Naive thymus-derived CD4-positive, alpha-beta T cell (primary cell): Measurements from ENCODE around the gene AP3B1. TPM values are rescaled to one million over a fixed set of nuclear protein-coding genes. Genes with fewer than 3 reads are reported as not detected.

Experiments used
- ATAC-seq: fragments of 150-1000 bp; cut with Tn5 transposase; 2 replicates; pipeline ENCODE4 v1.10.0; 2021; ENCODE audit warnings: mild to moderate bottlenecking, moderate library complexity
- CTCF ChIA-PET: fragments of 350-600 bp; sonication (Branson Sonifier 250); formaldehyde crosslinking; loops from one replicate; lab custom pipeline; 2021; ENCODE audit warnings: antibody characterized with exemption; lab: Charles Lee
- POLR2A ChIA-PET: fragments of 350-600 bp; sonication (Branson Sonifier 250); formaldehyde crosslinking; loops from one replicate; lab custom pipeline; 2021; ENCODE audit warnings: antibody characterized with exemption, inconsistent platforms; lab: Charles Lee
- DNase-seq, 9 donors: peaks; one replicate each; pipeline versions ENCODE4 v3.0.0 to v3.0.0-alpha.2; 2020 to 2022; ENCODE audit warnings: mixed read lengths in 1 of 9
- H3K27ac ChIP-seq: one replicate; pipeline ENCODE4 v1.7.0; 2013; ENCODE audit warnings: mild to moderate bottlenecking, low read depth, low read length, moderate library complexity
- H3K27me3 ChIP-seq, 2 donors: one replicate each; pipeline ENCODE4 v1.7.0; 2013; ENCODE audit warnings: low read length in 2 of 2, mild to moderate bottlenecking in 2 of 2, moderate library complexity in 2 of 2; ENCODE audit not compliant: control insufficient read depth in 2 of 2, insufficient read depth in 2 of 2
- H3K36me3 ChIP-seq, 3 experiments: 1 replicate in 2 of 3; 2 replicates in 1 of 3; pipeline ENCODE4 v1.7.0; 2013; ENCODE audit warnings: low read length in 3 of 3, mild to moderate bottlenecking in 3 of 3, moderate library complexity in 1 of 3; ENCODE audit not compliant: insufficient read depth in 3 of 3, control insufficient read depth in 2 of 3
- H3K4me1 ChIP-seq, 2 donors: one replicate each; pipeline ENCODE4 v1.7.0; 2013; ENCODE audit warnings: low read length in 2 of 2, mild to moderate bottlenecking in 2 of 2, moderate library complexity in 1 of 2; ENCODE audit not compliant: control insufficient read depth in 2 of 2, insufficient read depth in 2 of 2
- H3K4me3 ChIP-seq: 2 replicates; pipeline ENCODE4 v1.7.0; 2013; ENCODE audit warnings: mild to moderate bottlenecking, low read length
- H3K9me3 ChIP-seq, 3 experiments: 1 replicate in 2 of 3; 2 replicates in 1 of 3; pipeline ENCODE4 v1.7.0; 2013; ENCODE audit warnings: low read length in 3 of 3; ENCODE audit not compliant: control insufficient read depth in 2 of 3
- H3K27ac Mint-ChIP-seq, 9 donors: one replicate each; pipeline ENCODE4 v1.8.0; 2020 to 2022; ENCODE audit warnings: mixed read lengths in 9 of 9, mild to moderate bottlenecking in 8 of 9, moderate library complexity in 5 of 9, inconsistent platforms in 2 of 9
- H3K27me3 Mint-ChIP-seq, 5 donors: one replicate each; pipeline ENCODE4 v1.8.0; 2021 to 2022; ENCODE audit warnings: mixed read lengths in 5 of 5, mild to moderate bottlenecking in 1 of 5
- H3K36me3 Mint-ChIP-seq, 5 donors: one replicate each; pipeline ENCODE4 v1.8.0; 2020 to 2022; ENCODE audit warnings: mixed read lengths in 5 of 5, mild to moderate bottlenecking in 3 of 5, inconsistent platforms in 1 of 5
- H3K4me1 Mint-ChIP-seq, 7 donors: one replicate each; pipeline ENCODE4 v1.8.0; 2020 to 2022; ENCODE audit warnings: mixed read lengths in 7 of 7, mild to moderate bottlenecking in 3 of 7, inconsistent platforms in 1 of 7
- H3K4me3 Mint-ChIP-seq, 10 donors: one replicate each; pipeline ENCODE4 v1.8.0; 2020 to 2022; ENCODE audit warnings: mild to moderate bottlenecking in 10 of 10, mixed read lengths in 10 of 10, moderate library complexity in 6 of 10, inconsistent platforms in 2 of 10
- H3K9me3 Mint-ChIP-seq, 11 donors: one replicate each; pipeline ENCODE4 v1.8.0; 2020 to 2022; ENCODE audit warnings: mixed read lengths in 11 of 11, mild to moderate bottlenecking in 4 of 11, inconsistent platforms in 1 of 11, moderate library complexity in 1 of 11
- intact Hi-C, 2 donors: fragments of 100-400 bp; cut with micrococcal nuclease; formaldehyde crosslinking; loops; one replicate each; pipeline ENCODE4 v1.15.1; 2023
- polyA plus RNA-seq, 2 donors: library from polyadenylated mRNA; unstranded; fragments of 300-500 nt; fragmentation: Illumina TruSeq; gene quantifications; one replicate each; pipeline ENCODE4 v1.2.3, GENCODE V29; 2021
- total RNA-seq, 6 experiments: library from RNA in 5 of 6; stranded (reverse) in 5 of 6; gene quantifications; 1 replicate in 5 of 6; 2 replicates in 1 of 6; pipeline ENCODE4 v1.2.3 and lab custom pipeline; 2021 to 2026

Gene AP3B1
- total and polyA plus RNA-seq, 7 experiments from 2014 or later, result 28.3 to 45.0 (median 32.8) TPM

DNA sequence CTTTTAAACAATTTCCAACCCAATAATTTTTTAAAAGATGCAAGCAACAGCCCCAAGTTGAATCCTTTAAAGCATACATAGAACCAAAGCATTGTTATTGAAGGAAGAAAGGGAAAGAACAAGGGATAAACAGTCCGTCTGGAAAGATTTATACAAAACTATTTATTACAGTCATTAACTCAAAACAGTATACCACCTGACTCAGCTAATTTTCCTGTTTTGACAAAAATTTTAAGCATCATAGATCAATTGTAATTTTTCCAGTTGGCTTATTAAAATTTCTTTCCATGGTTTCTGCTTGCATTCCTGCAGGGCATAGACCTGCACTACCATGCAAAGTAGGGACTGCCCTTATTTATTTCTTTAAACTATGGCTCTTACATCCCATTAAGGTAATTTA is 29.9 kb downstream of the AP3B1 start:
- Histone ChIP-seq H3K4me3 (no peak overlapping the region), H3K4me1 (no peaks in the 10 kb centered on the region), H3K36me3 (peaks cover 0 to 21% (median 5%) of the 10 kb centered on the region in 3 experiments), H3K9me3 (no peaks in the 10 kb centered on the region), H3K27me3 (no peaks in the 10 kb centered on the region), H3K27ac (no peak overlapping the region)
- ChIA-PET POLR2A (interaction anchor here (0.6 kb wide), 1 partner anchor 94 kb away, joined by 4 read pairs; no protein-coding TSS in a partner anchor), CTCF (no interaction called here)
- peaks cover 6 to 42% (median 32%) of the 10 kb centered on the region in 5 donors for H3K36me3 Mint-ChIP-seq
- peaks cover 0 to 13% (median 7%) of the 10 kb centered on the region in 7 donors for H3K4me1 Mint-ChIP-seq
- no peak for ATAC-seq
- no peak for DNase-seq
- H3K27me3 Mint-ChIP-seq, result no peaks in the 10 kb centered on the region
- intact Hi-C loops, result loop anchor here in 1 of 2 donors (10.0 kb wide), 1 partner anchor 1200 kb away; no protein-coding TSS in a partner anchor
- H3K4me3 Mint-ChIP-seq, result no peak overlapping the region
- H3K9me3 Mint-ChIP-seq, result no peaks in the 10 kb centered on the region
- no peak overlapping the region for H3K27ac Mint-ChIP-seq

- no peak overlapping the region for H3K4me3 Mint-ChIP-seq
- H3K36me3 Mint-ChIP-seq, result peaks cover 4 to 71% (median 60%) of the 10 kb centered on the region in 5 donors
- Histone ChIP-seq H3K4me3 (no peak overlapping the region), H3K36me3 (peaks cover 0 to 17% (median 0%) of the 10 kb centered on the region in 3 experiments), H3K9me3 (no peaks in the 10 kb centered on the region), H3K4me1 (no peaks in the 10 kb centered on the region), H3K27ac (no peak overlapping the region), H3K27me3 (no peaks in the 10 kb centered on the region)
- ChIA-PET POLR2A (interaction anchor here (0.8 kb wide), 1 partner anchor 47 kb away, joined by 4 read pairs; no protein-coding TSS in a partner anchor), CTCF (no interaction called here)
- no peaks in the 10 kb centered on the region for H3K27me3 Mint-ChIP-seq
- intact Hi-C loops, result loop anchor here in 1 of 2 donors (10.0 kb wide), 1 partner anchor 1196 kb away; no protein-coding TSS in a partner anchor
- peaks cover 10 to 37% (median 31%) of the 10 kb centered on the region in 7 donors for H3K4me1 Mint-ChIP-seq
- peaks cover 0 to 10% (median 0%) of the 10 kb centered on the region in 11 donors for H3K9me3 Mint-ChIP-seq
- ATAC-seq, result no peak
- no peak for DNase-seq
- H3K27ac Mint-ChIP-seq, result no peak overlapping the region
Observed at GRCh38 chr5:78260771-78261170, 33.7 kb downstream of the AP3B1 start.

DNA sequence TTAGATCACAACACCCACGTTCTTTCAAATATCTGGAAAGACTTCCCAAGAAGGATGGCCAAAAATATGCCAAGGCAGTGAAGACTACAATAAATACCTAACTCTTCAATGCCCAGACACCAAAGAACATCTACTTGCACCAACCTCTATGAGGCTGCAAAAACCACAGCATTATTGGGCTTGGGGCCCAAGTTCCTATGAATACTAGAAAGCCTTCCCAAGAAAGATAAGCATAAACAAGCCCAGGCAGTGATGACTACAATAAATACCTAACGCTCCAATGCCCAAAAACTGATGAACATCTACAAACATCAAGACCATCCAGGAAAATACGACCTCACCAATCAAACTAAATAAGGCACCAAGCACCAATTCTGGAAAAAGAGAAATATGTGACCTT is 41.3 kb downstream of the AP3B1 start:
- no peaks in the 10 kb centered on the region for H3K27me3 ChIP-seq
- H3K4me1 ChIP-seq, result no peaks in the 10 kb centered on the region
- intact Hi-C loops, result no loop called here
- H3K36me3 ChIP-seq, result no peaks in the 10 kb centered on the region
- Mint-ChIP-seq H3K27ac (no peak overlapping the region), H3K27me3 (no peaks in the 10 kb centered on the region), H3K9me3 (peaks cover 0 to 26% (median 14%) of the 10 kb centered on the region in 11 donors), H3K4me3 (no peak overlapping the region), H3K36me3 (peaks cover 20 to 85% (median 69%) of the 10 kb centered on the region in 5 donors), H3K4me1 (peaks cover 4 to 56% (median 51%) of the 10 kb centered on the region in 7 donors)
- ATAC-seq, result no peak
- POLR2A ChIA-PET, result no interaction called here
- CTCF ChIA-PET, result no interaction called here
- no peaks in the 10 kb centered on the region for H3K9me3 ChIP-seq
- H3K27ac ChIP-seq, result no peak overlapping the region
- no peak overlapping the region for H3K4me3 ChIP-seq
- no peak for DNase-seq

- H3K4me3 ChIP-seq, result no peak overlapping the region
- DNase-seq (no peak), ATAC-seq (no peak)
- H3K27ac Mint-ChIP-seq, result no peak overlapping the region
- H3K36me3 ChIP-seq, result no peaks in the 10 kb centered on the region
- H3K9me3 ChIP-seq, result no peaks in the 10 kb centered on the region
- H3K4me1 ChIP-seq, result no peaks in the 10 kb centered on the region
- peaks cover 4 to 52% (median 46%) of the 10 kb centered on the region in 7 donors for H3K4me1 Mint-ChIP-seq
- ChIA-PET CTCF (no interaction called here), POLR2A (no interaction called here)
- intact Hi-C loops, result no loop called here
- H3K27ac ChIP-seq, result no peak overlapping the region
- H3K27me3 ChIP-seq, result no peaks in the 10 kb centered on the region
- peaks cover 0 to 25% (median 14%) of the 10 kb centered on the region in 11 donors for H3K9me3 Mint-ChIP-seq
- H3K4me3 Mint-ChIP-seq, result no peak overlapping the region
- peaks cover 20 to 80% (median 64%) of the 10 kb centered on the region in 5 donors for H3K36me3 Mint-ChIP-seq
- no peaks in the 10 kb centered on the region for H3K27me3 Mint-ChIP-seq
Observed at GRCh38 chr5:78252715-78253114, 41.8 kb downstream of the AP3B1 start.

DNA sequence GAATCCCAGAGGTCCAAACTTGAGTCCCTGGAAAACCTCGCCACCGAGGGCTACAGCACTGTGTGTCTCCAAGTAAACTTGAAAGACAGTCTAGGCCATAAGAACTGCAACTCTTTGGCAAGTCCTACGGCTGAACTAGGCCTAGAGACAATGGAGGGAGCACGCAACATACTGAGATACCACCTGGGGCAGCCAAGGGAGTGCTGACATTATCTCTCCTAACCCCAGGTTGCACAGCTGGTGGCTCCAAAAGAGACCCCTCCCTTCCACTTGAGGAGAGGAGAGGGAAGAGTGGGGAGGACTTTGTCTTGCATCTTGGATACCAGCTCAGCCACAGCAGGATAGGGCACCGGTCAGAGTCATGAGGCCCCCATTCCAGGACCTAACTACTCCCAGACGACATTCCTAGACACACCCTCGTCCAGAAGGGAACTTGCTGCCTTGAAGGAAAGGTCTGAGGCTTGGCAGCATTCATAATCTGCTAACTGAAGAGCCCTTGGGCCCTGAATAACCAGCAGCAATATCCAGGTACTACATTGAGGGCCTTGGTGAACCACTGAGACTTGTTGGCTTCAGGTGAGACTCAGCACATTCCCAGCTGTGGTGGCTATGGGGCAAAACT is 42.7 kb downstream of the AP3B1 start:
- H3K9me3 ChIP-seq, result no peaks in the 10 kb centered on the region
- H3K4me3 Mint-ChIP-seq, result no peak overlapping the region
- DNase-seq (no peak), ATAC-seq (no peak)
- H3K4me1 ChIP-seq, result no peaks in the 10 kb centered on the region
- POLR2A ChIA-PET, result interaction anchor here (0.5 kb wide), 1 partner anchor 1863 kb away, joined by 3 read pairs; no protein-coding TSS in a partner anchor
- no peaks in the 10 kb centered on the region for H3K36me3 ChIP-seq
- H3K4me3 ChIP-seq, result no peak overlapping the region
- H3K4me1 Mint-ChIP-seq, result peaks cover 4 to 42% (median 37%) of the 10 kb centered on the region in 7 donors
- intact Hi-C loops, result no loop called here
- CTCF ChIA-PET, result no interaction called here
- H3K27me3 ChIP-seq, result no peaks in the 10 kb centered on the region
- H3K27ac Mint-ChIP-seq, result no peak overlapping the region
- H3K27me3 Mint-ChIP-seq, result no peaks in the 10 kb centered on the region
- peaks cover 0 to 25% (median 14%) of the 10 kb centered on the region in 11 donors for H3K9me3 Mint-ChIP-seq
- peaks cover 20 to 71% (median 58%) of the 10 kb centered on the region in 5 donors for H3K36me3 Mint-ChIP-seq
- H3K27ac ChIP-seq, result no peak overlapping the region

DNA sequence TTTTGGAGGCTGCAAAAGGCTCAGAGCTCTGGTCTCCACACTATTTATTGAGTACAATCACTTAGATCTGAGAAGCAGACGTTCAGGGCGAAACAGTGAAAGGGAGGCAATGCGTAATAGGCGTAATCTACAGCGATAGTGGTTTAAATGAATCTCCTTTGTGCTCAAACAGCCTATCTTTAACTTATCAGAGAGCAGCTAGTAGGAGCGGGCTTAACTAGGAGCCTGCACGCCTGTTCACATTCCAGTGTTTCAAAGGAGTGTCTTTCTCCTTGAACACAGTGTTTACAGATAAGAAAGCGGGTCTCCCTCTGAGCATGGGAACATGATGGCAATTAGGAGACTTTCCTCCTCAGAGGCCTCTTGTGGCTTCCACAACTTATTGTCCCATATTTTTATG is 49.4 kb downstream of the AP3B1 start:
- Mint-ChIP-seq H3K27ac (no peak overlapping the region), H3K36me3 (peaks cover 6 to 50% (median 30%) of the 10 kb centered on the region in 5 donors), H3K9me3 (no peaks in the 10 kb centered on the region), H3K4me3 (no peak overlapping the region), H3K4me1 (peaks cover 2 to 23% (median 14%) of the 10 kb centered on the region in 7 donors), H3K27me3 (no peaks in the 10 kb centered on the region)
- CTCF ChIA-PET, result no interaction called here
- POLR2A ChIA-PET, result no interaction called here
- ATAC-seq (no peak), DNase-seq (no peak)
- Histone ChIP-seq H3K9me3 (no peaks in the 10 kb centered on the region), H3K4me3 (no peak overlapping the region), H3K27ac (no peak overlapping the region), H3K36me3 (peaks cover 0 to 3% (median 0%) of the 10 kb centered on the region in 3 experiments), H3K27me3 (no peaks in the 10 kb centered on the region), H3K4me1 (no peaks in the 10 kb centered on the region)
- intact Hi-C loops, result no loop called here
